ENCODE measurements around the gene MYH10.

Gene MYH10

GRCh38 chr17:8494506-8495111 is 135.9 kb downstream of the MYH10 start:
- no peak for TF ChIP-seq ZNF274 (IDR thresholded peaks at IDR 0.05; ENCODE audit: low read depth, low read length)
- H3K4me3 ChIP-seq (ENCODE audit: low read length) = no peak overlapping the region

GRCh38 chr17:8494021-8494420 is 136.5 kb downstream of the MYH10 start:
- TF ChIP-seq ZNF274 (IDR thresholded peaks at IDR 0.05; ENCODE audit: low read depth, low read length) = no peak
- no peak overlapping the region for H3K4me3 ChIP-seq (ENCODE audit: low read length)

- no peak overlapping the region for H3K4me3 ChIP-seq (ENCODE audit: low read length)
- no peak for TF ChIP-seq ZNF274 (IDR thresholded peaks at IDR 0.05; ENCODE audit: low read depth, low read length)
Observed at GRCh38 chr17:8492121-8492520, 138.4 kb downstream of the MYH10 start.

- no peak overlapping the region for H3K4me3 ChIP-seq (ENCODE audit: low read length)
- no peak for TF ChIP-seq ZNF274 (IDR thresholded peaks at IDR 0.05; ENCODE audit: low read depth, low read length)
Observed at GRCh38 chr17:8490256-8491023, 140.1 kb downstream of the MYH10 start.

- H3K4me3 ChIP-seq (ENCODE audit: low read length) = no peak overlapping the region
- TF ChIP-seq ZNF274 (IDR thresholded peaks at IDR 0.05; ENCODE audit: low read depth, low read length) = no peak
Observed at GRCh38 chr17:8489841-8490240, 140.7 kb downstream of the MYH10 start.

- TF ChIP-seq ZNF274 (IDR thresholded peaks at IDR 0.05; ENCODE audit: low read depth, low read length) = no peak
- H3K4me3 ChIP-seq (ENCODE audit: low read length) = no peak overlapping the region
Observed at GRCh38 chr17:8488901-8489300, 141.6 kb downstream of the MYH10 start.

- H3K4me3 ChIP-seq (ENCODE audit: low read length) = no peak overlapping the region
- no peak for TF ChIP-seq ZNF274 (IDR thresholded peaks at IDR 0.05; ENCODE audit: low read depth, low read length)
Observed at GRCh38 chr17:8488491-8488890, 142.0 kb downstream of the MYH10 start.

GRCh38 chr17:8487743-8488142 is 142.8 kb downstream of the MYH10 start:
- no peak overlapping the region for H3K4me3 ChIP-seq (ENCODE audit: low read length)
- TF ChIP-seq ZNF274 (IDR thresholded peaks at IDR 0.05; ENCODE audit: low read depth, low read length) = no peak

GRCh38 chr17:8487130-8487645 is 143.3 kb downstream of the MYH10 start:
- TF ChIP-seq ZNF274 (IDR thresholded peaks at IDR 0.05; ENCODE audit: low read depth, low read length) = no peak
- H3K4me3 ChIP-seq (ENCODE audit: low read length) = no peak overlapping the region

- no peak overlapping the region for H3K4me3 ChIP-seq (ENCODE audit: low read length)
- no peak for TF ChIP-seq ZNF274 (IDR thresholded peaks at IDR 0.05; ENCODE audit: low read depth, low read length)
Observed at GRCh38 chr17:8485491-8485890, 145.0 kb downstream of the MYH10 start.

GRCh38 chr17:8484465-8484864 is 146.1 kb downstream of the MYH10 start:
- H3K4me3 ChIP-seq (ENCODE audit: low read length) = no peak overlapping the region
- TF ChIP-seq ZNF274 (IDR thresholded peaks at IDR 0.05; ENCODE audit: low read depth, low read length) = no peak

GRCh38 chr17:8482546-8482945 is 148.0 kb downstream of the MYH10 start:
- TF ChIP-seq ZNF274 (IDR thresholded peaks at IDR 0.05; ENCODE audit: low read depth, low read length) = no peak

GRCh38 chr17:8481703-8482102 is 148.8 kb downstream of the MYH10 start:
- TF ChIP-seq ZNF274 (IDR thresholded peaks at IDR 0.05; ENCODE audit: low read depth, low read length) = no peak
- no peak overlapping the region for H3K4me3 ChIP-seq (ENCODE audit: low read length)

More at GRCh38 chr17:8482546-8482945, 148.0 kb downstream of the MYH10 start:
- no peak overlapping the region for H3K4me3 ChIP-seq (ENCODE audit: low read length)

- no peak overlapping the region for H3K4me3 ChIP-seq (ENCODE audit: low read length)
- no peak for TF ChIP-seq ZNF274 (IDR thresholded peaks at IDR 0.05; ENCODE audit: low read depth, low read length)
Observed at GRCh38 chr17:8481089-8481488, 149.4 kb downstream of the MYH10 start.
